NK-92 (cell line): ENCODE data around the gene ZIC2.
"Not testable (repeated sequence)": the region's sequence is repeated elsewhere in the genome, so short reads cannot be mapped to it uniquely, and the experiment has no call there.

Experiments
- DNase-seq: peaks from one replicate; lab custom pipeline; 2025; ENCODE audit not compliant: unreplicated experiment; lab: John Stamatoyannopoulos, UW

The ZIC2 gene

DNA sequence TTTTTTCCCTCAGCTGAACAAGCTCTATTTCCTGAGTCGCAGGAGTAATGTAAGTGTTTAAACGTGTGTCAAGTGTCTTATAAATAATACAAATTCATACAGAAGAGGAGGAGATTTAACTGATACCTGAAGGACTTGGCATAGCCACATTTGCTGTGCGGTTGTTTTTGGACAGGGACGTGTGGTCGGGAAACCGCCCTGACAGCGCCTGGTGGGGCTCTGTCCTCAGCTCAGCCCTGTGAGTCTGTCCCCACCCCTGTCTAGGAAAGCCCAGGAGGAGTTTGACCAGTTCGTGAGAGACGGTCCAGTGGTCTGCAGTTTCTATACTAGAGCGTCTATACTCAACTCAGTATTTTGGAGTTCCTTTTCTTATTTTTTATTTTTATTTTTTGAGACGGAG, 16.7 kb downstream of the ZIC2 start:
- DNase-seq = no peak

DNA sequence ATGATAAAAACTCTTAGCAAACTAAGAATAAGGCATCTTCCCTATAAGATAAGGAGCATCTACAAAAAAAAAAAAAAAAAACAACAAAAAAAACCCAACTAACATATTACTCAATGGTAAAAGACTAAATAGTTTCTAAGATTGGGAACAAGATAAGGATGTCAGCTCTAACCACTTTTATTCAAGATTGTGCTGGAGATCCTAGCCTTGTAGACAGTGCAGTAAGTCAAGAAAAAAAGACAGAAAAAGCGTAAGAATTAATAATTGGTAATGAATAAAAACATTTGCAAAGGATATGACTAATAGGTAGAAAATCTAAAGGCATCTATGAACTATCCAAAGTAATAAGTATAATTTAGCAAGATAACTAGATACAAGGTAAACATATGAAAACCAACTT, 33.0 kb downstream of the ZIC2 start:
- DNase-seq = no peak

DNA sequence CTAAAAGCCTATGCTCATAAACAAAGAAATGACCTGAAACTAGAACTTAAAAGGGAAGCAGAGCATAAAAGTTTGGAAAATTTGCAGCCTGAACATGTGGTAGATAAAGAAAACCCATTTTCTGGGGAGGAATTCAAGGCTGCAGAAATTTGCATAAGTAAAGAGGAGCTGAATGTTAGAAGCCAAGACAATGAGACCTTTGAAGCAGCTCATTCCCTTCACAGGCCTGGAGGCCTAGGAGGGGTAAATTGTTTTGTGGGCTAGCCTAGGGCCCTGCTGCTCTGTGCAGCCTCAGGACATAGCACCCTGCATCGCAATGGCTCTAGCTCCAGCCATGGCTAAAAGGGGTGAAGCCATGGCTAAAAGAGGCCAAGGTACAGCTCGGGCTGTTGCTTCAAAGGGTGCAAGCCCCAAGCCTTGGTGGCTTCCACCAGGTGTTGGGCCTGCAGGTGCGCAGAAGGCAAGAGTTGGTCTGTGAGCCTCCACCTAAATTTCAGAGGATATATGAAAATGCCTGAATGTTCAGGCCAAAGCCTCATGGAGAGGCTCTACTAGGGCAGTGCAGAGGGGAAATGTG, 38.3 kb downstream of the ZIC2 start:
- DNase-seq = no peak

DNA sequence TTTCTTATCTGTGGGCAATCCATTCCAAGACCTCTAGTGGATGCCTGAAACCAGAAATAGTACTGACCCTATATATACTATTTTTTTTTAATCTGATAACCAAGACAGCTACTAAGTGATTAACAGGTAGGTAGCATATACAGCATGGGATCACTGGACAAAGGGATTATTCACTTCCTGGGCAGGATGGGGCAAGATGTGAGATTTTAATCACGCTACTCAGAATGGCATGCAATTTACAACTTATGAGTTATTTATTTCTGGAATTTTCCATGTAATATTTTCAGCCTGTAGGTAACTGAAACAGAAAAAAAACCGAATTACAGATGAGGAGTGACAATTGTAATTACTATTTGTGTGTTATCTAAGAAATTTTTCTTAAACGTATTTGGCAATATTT, 41.2 kb downstream of the ZIC2 start:
- no peak for DNase-seq

DNA sequence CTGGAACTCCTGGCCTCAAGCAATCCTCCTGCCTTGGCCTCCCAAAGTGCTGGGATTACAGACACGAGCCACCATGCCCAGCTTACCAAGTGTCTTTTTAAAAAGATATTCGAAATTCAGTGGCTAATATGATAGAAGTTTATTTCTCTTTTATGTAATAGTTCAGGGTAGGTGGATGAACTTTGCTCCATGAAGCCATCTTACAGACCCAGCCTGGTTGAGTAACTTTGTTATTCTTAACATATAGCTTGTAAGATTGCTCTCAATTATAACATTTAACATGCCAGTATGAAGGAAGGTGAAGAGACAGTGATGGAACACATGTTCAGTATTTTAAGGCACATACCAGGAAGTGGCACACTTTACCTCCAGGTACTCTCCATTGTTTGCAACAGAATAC, 42.4 kb downstream of the ZIC2 start:
- no peak for DNase-seq

DNA sequence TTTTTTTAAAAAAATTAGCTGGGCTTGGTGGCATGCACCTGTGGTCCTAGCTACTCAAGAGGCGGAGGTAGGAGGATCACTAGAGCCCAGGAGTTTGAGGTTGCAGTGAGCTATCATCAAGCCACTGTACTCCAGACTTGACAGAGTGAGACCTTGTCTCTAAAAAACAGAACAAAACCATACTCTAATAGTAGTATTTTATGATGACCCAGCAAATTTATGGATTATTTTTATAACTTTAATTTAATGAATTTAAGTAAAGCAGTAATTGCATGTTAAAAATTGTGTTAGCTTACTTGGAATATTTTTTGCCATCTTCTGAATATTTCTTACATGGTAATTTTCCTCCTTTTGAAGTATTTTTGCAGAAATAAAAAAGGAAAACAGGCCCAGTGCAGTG, 48.3 kb downstream of the ZIC2 start:
- DNase-seq = no peak

DNA sequence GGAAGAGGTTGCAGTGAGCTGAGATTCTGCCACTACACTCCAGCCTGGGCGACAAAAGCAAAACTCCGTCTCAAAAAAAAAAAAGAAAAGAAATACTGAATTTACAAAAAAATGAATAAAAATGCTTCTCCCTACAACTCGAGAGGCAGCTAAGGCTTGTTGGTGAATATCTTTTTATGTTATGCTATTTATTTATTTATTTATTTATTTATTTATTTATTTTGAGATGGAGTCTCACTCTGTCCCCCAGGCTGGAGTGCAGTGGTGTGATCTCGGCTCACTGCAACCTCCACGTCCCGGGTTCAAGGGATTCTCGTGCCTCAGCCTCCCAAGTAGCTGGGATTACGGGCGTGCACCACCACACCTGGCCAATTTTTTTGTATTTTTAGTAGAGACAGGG, 51.1 kb downstream of the ZIC2 start:
- not testable (repeated sequence) for DNase-seq

DNA sequence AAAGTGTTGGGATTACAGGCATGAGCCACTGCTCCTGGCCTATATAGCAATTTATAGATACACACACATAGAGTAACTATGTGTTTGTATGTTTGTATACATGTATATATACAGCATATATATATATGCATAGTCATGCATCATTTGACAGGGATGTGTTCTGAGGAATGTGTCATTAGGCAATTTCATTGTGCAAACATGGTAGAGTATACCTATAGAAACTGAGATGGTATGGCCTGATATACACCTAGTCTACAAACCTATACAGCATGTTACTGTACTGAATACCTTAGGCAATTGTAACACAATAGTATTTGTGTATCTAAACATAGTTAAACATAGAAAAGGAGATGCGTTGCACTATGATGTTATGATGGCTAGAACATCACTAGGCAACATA, 54.4 kb downstream of the ZIC2 start:
- no peak for DNase-seq
